ENCODE results near the gene ZBTB45.

GRCh38 chr19:58557221-58558065 lies 37.8 kb upstream of the ZBTB45 start:
- TF ChIP-seq ZNF316 (IDR thresholded peaks at IDR 0.05) (no peak), HEY1 (CRISPR knock-in tag; IDR thresholded peaks at IDR 0.05; ENCODE audit: borderline replicate concordance) (no peak), E4F1 (CRISPR knock-in tag; IDR thresholded peaks at IDR 0.05; ENCODE audit: borderline replicate concordance) (no peak), CTCF (IDR thresholded peaks at IDR 0.05 in 2 of 3, conservative IDR thresholded peaks at IDR 0.05 in 1 of 3; ENCODE audit: insufficient read depth in 2 of 3, low read depth in 1 of 3, low read length in 3 of 3) (no peak), TAF1 (IDR thresholded peaks at IDR 0.05; ENCODE audit: control insufficient read depth, extremely low read depth, insufficient read depth, low read length, severe bottlenecking) (no peak), MTA3 (IDR thresholded peaks at IDR 0.05; ENCODE audit: borderline replicate concordance) (no peak), ZFP36 (IDR thresholded peaks at IDR 0.05; ENCODE audit: low read depth, low read length, partially characterized antibody) (no peak)

All from K562 (cell line).